Lower lobe of right lung (tissue), 2 donors: ENCODE measurements around the gene HECW1. TPM values are rescaled to one million over a fixed set of nuclear protein-coding genes. Genes with fewer than 3 reads are reported as not detected.

Source experiments
- ATAC-seq, 2 donors: fragments of 200-7000 bp; cut with Tn5 transposase; one replicate each; pipeline ENCODE4 v1.9.1; 2020 to 2022; ENCODE audit warnings: mild to moderate bottlenecking in 2 of 2, moderate library complexity in 2 of 2
- DNase-seq: peaks from one replicate; pipeline ENCODE4 v3.0.0-alpha.2; 2020
- H3K27ac ChIP-seq: fragments of 200-600 bp; one replicate; pipeline ENCODE4 v1.8.0; 2022
- H3K27me3 ChIP-seq: fragments of 200-600 bp; one replicate; pipeline ENCODE4 v1.8.0; 2022; ENCODE audit warnings: low read depth
- H3K36me3 ChIP-seq: fragments of 200-600 bp; one replicate; pipeline ENCODE4 v1.8.0; 2022; ENCODE audit warnings: mild to moderate bottlenecking
- H3K4me1 ChIP-seq: fragments of 200-600 bp; one replicate; pipeline ENCODE4 v1.8.0; 2022
- H3K4me3 ChIP-seq: fragments of 200-600 bp; one replicate; pipeline ENCODE4 v1.8.0; 2022; ENCODE audit warnings: mild to moderate bottlenecking
- H3K9me3 ChIP-seq: fragments of 200-600 bp; one replicate; pipeline ENCODE4 v1.8.0; 2022
- CTCF ChIP-seq: fragments of 200-600 bp; IDR thresholded peaks from one replicate; pipeline ENCODE4 v1.8.0; 2022; ENCODE audit warnings: antibody characterized with exemption, mild to moderate bottlenecking
- intact Hi-C: fragments of 100-400 bp; cut with DNase I; formaldehyde crosslinking; loops from one replicate; pipeline ENCODE4 v1.11.0; 2022
- total RNA-seq: library from RNA; stranded (reverse); fragmentation: NEBNext Ultra II Directional; extraction: Animal tissue kit (Norgen Biotek cat#: 25700); gene quantifications from one replicate; pipeline ENCODE4 v1.2.1, GENCODE V29; 2021
- donor health status: DM: no; HTN: yes; CAD: no; lungs with severe emphysema.

Gene HECW1
- total RNA-seq, 1 donor from 2014 or later = 0.06 TPM

- no peak overlapping the region for H3K27ac ChIP-seq
- H3K36me3 ChIP-seq = no peaks in the 10 kb centered on the region
- ATAC-seq (no peak), DNase-seq (no peak)
- intact Hi-C loops = no loop called here
- no peaks in the 10 kb centered on the region for H3K27me3 ChIP-seq
- no peak for TF ChIP-seq CTCF
- no peak overlapping the region for H3K4me3 ChIP-seq
- no peaks in the 10 kb centered on the region for H3K4me1 ChIP-seq
- H3K9me3 ChIP-seq = no peaks in the 10 kb centered on the region
Observed at GRCh38 chr7:43308913-43309705, 196.7 kb downstream of the HECW1 start.

GRCh38 chr7:43309706-43310022 lies 197.2 kb downstream of the HECW1 start:
- H3K36me3 ChIP-seq = no peaks in the 10 kb centered on the region
- no peak for DNase-seq

GRCh38 chr7:43311052-43311451 lies 198.6 kb downstream of the HECW1 start:
- no peaks in the 10 kb centered on the region for H3K4me1 ChIP-seq
- no peaks in the 10 kb centered on the region for H3K27me3 ChIP-seq
- TF ChIP-seq CTCF = no peak
- intact Hi-C loops = no loop called here
- DNase-seq (no peak), ATAC-seq (no peak)
- H3K36me3 ChIP-seq = no peaks in the 10 kb centered on the region
- H3K27ac ChIP-seq = no peak overlapping the region
- no peak overlapping the region for H3K4me3 ChIP-seq
- H3K9me3 ChIP-seq = no peaks in the 10 kb centered on the region

More at GRCh38 chr7:43309706-43310022, 197.2 kb downstream of the HECW1 start:
- Histone ChIP-seq H3K4me3 (no peak overlapping the region), H3K27me3 (no peaks in the 10 kb centered on the region), H3K4me1 (no peaks in the 10 kb centered on the region), H3K27ac (no peak overlapping the region), H3K9me3 (no peaks in the 10 kb centered on the region)
- no peak for TF ChIP-seq CTCF
- intact Hi-C loops = no loop called here
- ATAC-seq = no peak

- H3K4me1 ChIP-seq = no peaks in the 10 kb centered on the region
- H3K27me3 ChIP-seq = no peaks in the 10 kb centered on the region
- ATAC-seq = peak in 1 of 2 donors; percentile 37
- no peaks in the 10 kb centered on the region for H3K9me3 ChIP-seq
- intact Hi-C loops = no loop called here
- TF ChIP-seq CTCF = no peak
- H3K36me3 ChIP-seq = no peaks in the 10 kb centered on the region
- no peak overlapping the region for H3K27ac ChIP-seq
- DNase-seq = no peak
- H3K4me3 ChIP-seq = no peak overlapping the region
Observed at GRCh38 chr7:43311694-43312093, 199.2 kb downstream of the HECW1 start.

GRCh38 chr7:43313628-43314378 lies 201.4 kb downstream of the HECW1 start:
- intact Hi-C loops = no loop called here
- Histone ChIP-seq H3K9me3 (no peaks in the 10 kb centered on the region), H3K36me3 (no peaks in the 10 kb centered on the region), H3K4me1 (no peaks in the 10 kb centered on the region), H3K27me3 (no peaks in the 10 kb centered on the region), H3K27ac (no peak overlapping the region), H3K4me3 (no peak overlapping the region)
- DNase-seq (no peak), ATAC-seq (no peak)
- TF ChIP-seq CTCF = no peak
